ENCODE results near the gene HAPLN3. TPM values are rescaled to one million over a fixed set of nuclear protein-coding genes. Genes with fewer than 3 reads are reported as not detected.

The HAPLN3 gene
- total RNA-seq, 1 donor from 2014 or later, result 4.4 TPM

Other genes with a start within 250 kb of the HAPLN3 start
- 8.3 TPM for gene ACAN, start 92.1 kb downstream of the HAPLN3 start, total RNA-seq
- gene MFGE8, start 17.8 kb upstream of the HAPLN3 start, total RNA-seq, result 51.5 TPM
- 27.8 TPM for gene ABHD2, start 192.9 kb upstream of the HAPLN3 start, total RNA-seq